OCI-LY1 (cell line): ENCODE data around the gene KRAS.

Experiments
- EZH2 ChIP-seq: fragments of 200-600 bp; sonication (generic), shearing (Covaris generic); IDR thresholded peaks from 2 replicates; pipeline ENCODE4 v1.8.0; 2017; ENCODE audit warnings: borderline replicate concordance, mixed run types, mild to moderate bottlenecking, antibody characterized with exemption, low read length, moderate library complexity, mixed read lengths
- TF ChIP-seq, protein P1 (sequence below): fragments of 200-600 bp; sonication (generic), shearing (Covaris generic); IDR thresholded peaks from 2 replicates; pipeline ENCODE4 v1.5.1; 2017; ENCODE audit warnings: mild to moderate bottlenecking, antibody characterized with exemption, low read length, moderate library complexity, mixed read lengths

DNA sequence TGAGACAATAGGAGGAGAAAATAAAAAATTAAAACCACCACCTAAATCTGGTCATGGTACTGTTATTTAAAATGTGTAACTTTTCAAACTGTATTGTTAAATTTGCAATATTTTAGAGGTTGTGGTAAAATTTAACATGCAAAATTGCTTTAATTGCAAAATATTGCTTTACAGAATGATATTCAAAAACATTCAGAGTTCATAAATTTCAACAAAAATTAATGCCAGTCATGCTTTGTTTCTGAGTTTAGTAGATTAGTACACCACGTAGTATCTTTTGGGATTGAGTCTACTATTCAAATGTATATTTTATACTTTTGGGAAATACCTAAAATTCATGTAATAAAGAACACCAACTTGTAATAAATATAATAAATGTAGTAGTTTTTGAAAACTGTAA, 37.4 kb downstream of the KRAS start:
- TF ChIP-seq, protein P1, sequence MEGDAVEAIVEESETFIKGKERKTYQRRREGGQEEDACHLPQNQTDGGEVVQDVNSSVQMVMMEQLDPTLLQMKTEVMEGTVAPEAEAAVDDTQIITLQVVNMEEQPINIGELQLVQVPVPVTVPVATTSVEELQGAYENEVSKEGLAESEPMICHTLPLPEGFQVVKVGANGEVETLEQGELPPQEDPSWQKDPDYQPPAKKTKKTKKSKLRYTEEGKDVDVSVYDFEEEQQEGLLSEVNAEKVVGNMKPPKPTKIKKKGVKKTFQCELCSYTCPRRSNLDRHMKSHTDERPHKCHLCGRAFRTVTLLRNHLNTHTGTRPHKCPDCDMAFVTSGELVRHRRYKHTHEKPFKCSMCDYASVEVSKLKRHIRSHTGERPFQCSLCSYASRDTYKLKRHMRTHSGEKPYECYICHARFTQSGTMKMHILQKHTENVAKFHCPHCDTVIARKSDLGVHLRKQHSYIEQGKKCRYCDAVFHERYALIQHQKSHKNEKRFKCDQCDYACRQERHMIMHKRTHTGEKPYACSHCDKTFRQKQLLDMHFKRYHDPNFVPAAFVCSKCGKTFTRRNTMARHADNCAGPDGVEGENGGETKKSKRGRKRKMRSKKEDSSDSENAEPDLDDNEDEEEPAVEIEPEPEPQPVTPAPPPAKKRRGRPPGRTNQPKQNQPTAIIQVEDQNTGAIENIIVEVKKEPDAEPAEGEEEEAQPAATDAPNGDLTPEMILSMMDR = no peak
- no peak for TF ChIP-seq EZH2
